IPS-18c (cell line): ENCODE measurements around the gene RBMXL3.

Experiments
- H3K4me3 ChIP-seq: 2 replicates; pipeline ENCODE4 v1.7.0; 2013; ENCODE audit warnings: low read depth, mild to moderate bottlenecking, low read length, moderate library complexity; ENCODE audit not compliant: insufficient read depth
- H3K9me3 ChIP-seq: one replicate; pipeline ENCODE4 v1.6.1; 2013; ENCODE audit warnings: mild to moderate bottlenecking, low read length, moderate library complexity; ENCODE audit not compliant: control insufficient read depth, insufficient read depth

Gene RBMXL3

DNA sequence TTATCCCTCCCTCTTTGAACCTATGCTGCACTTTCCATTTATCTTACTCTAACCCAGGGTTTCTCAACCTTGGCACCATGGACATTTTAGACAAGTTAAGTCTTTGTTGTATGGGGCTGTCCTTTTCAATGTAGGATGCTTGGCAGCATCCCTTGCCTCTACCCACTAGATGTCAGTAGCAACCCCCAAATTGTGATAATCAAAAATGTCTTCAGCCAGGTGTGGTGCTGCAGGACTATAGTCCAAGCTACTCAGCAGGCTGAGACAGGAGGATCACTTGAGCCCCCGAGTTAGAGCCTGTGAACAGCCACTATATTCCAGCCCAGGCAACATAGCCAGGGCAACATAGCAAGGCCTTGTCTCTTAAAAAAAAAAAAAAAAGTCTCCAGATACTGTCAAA, 37.7 kb downstream of the RBMXL3 start:
- H3K9me3 ChIP-seq, result no peaks in the 10 kb centered on the region

DNA sequence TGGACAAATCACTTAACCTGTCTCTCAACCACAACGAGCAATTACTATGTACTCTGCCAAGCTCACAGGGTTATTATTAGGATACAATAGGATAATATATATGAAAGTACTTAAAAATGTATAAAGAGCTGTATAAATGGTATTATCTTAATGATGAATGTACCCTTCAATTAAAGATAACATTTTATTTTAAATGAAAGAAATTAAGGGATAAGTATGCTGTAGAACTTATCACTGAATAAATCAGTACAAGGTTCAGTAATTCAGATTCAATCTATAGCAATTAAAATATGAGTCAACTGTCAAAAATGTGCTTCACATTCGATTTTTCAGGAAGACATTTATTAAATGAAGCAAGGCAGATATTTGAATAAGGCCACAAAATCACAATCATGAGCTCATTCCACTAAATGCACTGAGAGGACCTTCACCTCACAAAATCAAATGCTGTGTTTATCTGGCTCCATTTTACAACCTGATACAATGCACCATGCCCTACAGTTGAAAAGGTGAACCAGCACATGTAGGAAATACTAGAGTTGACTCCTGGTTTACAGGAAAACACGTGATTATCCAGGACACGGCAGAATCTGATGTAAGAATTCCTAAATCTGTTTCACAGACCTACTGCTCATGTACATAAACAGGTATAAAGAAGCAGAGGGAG, 40.3 kb downstream of the RBMXL3 start:
- H3K4me3 ChIP-seq, result no peak overlapping the region
- no peaks in the 10 kb centered on the region for H3K9me3 ChIP-seq

More for the DNA sequence above, 37.7 kb downstream of the RBMXL3 start:
- H3K4me3 ChIP-seq, result no peak overlapping the region

DNA sequence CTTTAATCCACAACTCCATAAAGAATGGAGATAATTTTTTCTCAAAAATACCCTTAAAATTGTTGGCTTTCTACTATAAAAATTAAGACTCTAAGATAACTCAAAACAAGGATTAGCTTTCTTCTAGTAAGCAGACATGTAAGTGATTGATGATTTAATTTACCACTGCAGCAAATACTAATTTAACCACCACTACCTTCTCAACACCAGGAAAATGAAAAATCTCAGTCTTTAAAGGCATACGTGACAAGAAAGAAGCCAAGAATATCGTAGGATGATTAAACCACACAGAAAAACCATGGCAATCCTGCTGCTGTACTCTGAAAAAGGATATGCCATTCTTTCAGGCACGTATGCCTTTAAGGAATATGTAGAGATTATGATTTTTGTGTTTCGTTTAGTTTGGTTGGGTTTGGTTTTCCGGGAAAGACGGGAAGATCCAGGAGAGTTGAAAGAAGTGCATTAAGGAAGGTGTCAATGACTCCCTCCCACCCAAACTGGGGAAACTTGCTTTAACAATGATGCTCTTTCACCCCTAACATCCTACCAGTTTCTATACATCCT, 43.8 kb downstream of the RBMXL3 start:
- peak overlapping the region; percentile 75 for H3K4me3 ChIP-seq
- H3K9me3 ChIP-seq, result no peaks in the 10 kb centered on the region

- Histone ChIP-seq H3K9me3 (no peaks in the 10 kb centered on the region), H3K4me3 (peak within 1 kb of the TSS; percentile 75)
These were observed 44.6 kb downstream of the RBMXL3 start, which contains the start of gene LRCH2 for GRCh38 chrX:115233497-115234455. TSS of gene LRCH2 (minus strand) at chrX:115234096. CDS start at chrX:115234041, 55 bp downstream.

- Histone ChIP-seq H3K4me3 (peak overlapping the region; percentile 75), H3K9me3 (no peaks in the 10 kb centered on the region)
These were observed 45.3 kb downstream of the RBMXL3 start for GRCh38 chrX:115234461-115234860.

- no peak overlapping the region for H3K4me3 ChIP-seq
These were observed 47.4 kb downstream of the RBMXL3 start for GRCh38 chrX:115236560-115236959.

DNA sequence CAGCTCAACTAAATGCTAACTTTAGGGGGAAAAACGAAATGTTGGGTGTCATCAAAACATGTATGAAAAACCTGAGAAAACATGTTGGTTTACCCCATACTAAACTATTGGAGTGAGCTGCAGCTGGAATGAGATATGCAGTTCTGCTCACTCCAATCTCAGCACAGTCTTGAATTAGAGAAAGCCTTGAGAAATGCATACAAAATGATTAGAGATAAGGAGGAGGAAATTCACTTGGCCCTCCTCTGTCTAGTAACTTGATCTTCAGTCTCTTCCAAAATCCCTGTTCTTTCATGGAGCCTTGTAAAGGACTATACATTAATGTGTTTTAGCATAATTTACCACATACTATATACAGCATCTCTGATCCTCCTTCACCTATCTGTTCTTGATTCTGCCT, 47.8 kb downstream of the RBMXL3 start:
- Histone ChIP-seq H3K4me3 (no peak overlapping the region), H3K9me3 (no peaks in the 10 kb centered on the region)

More at GRCh38 chrX:115236560-115236959, 47.4 kb downstream of the RBMXL3 start:
- H3K9me3 ChIP-seq, result no peaks in the 10 kb centered on the region
